Measurements from ENCODE around the gene NLGN3.
A peak's percentile ranks its signal among the peaks of the same experiment; 100 is the strongest.

The NLGN3 gene

GRCh38 chrX:71102292-71102691, 42.3 kb upstream of the NLGN3 start:
- Histone ChIP-seq H3K27ac (ENCODE audit: low read length) (peak overlapping the region; percentile 92), H3K27me3 (ENCODE audit: insufficient read depth, low read length, poor library complexity) (no peaks in the 10 kb centered on the region), H3K79me2 (ENCODE audit: insufficient read depth, low read length) (peaks cover 39% of the 10 kb centered on the region), H3K4me1 (ENCODE audit: insufficient read depth, low read length) (peaks cover 70% of the 10 kb centered on the region), H3K4me3 (ENCODE audit: low read depth in 1 of 2, low read length in 2 of 2) (no peak overlapping the region), H3K36me3 (ENCODE audit: insufficient read depth, low read length) (peaks cover 7% of the 10 kb centered on the region), H3K9me3 (ENCODE audit: insufficient read depth, low read length, severe bottlenecking) (no peaks in the 10 kb centered on the region), H4K20me1 (ENCODE audit: insufficient read depth, low read length) (no peaks in the 10 kb centered on the region), H2AFZ (ENCODE audit: low read depth, low read length) (no peak overlapping the region), H3K4me2 (ENCODE audit: insufficient read depth, low read length) (no peak overlapping the region), H3K9ac (ENCODE audit: low read depth, low read length) (0 out of 2 replicates have a peak overlapping the region, but pooled peaks have one; percentile 86)
- no peak for DNase-seq
- ATAC-seq (ENCODE audit: insufficient read depth, low read depth): no peak
- TF ChIP-seq EZH2 (IDR thresholded peaks at IDR 0.05; ENCODE audit: borderline replicate concordance, low read depth, low read length, severe bottlenecking) (no peak), CTCF (IDR thresholded peaks at IDR 0.05; ENCODE audit: borderline replicate concordance, extremely low read depth, low read length, poor library complexity, severe bottlenecking) (no peak)

GRCh38 chrX:71103110-71103983, 41.3 kb upstream of the NLGN3 start:
- Histone ChIP-seq H3K27me3 (ENCODE audit: insufficient read depth, low read length, poor library complexity) (no peaks in the 10 kb centered on the region), H3K79me2 (ENCODE audit: insufficient read depth, low read length) (peaks cover 48% of the 10 kb centered on the region), H2AFZ (ENCODE audit: low read depth, low read length) (peak overlapping the region; percentile 30; the same call in 1 of the 2 replicates), H3K9me3 (ENCODE audit: insufficient read depth, low read length, severe bottlenecking) (no peaks in the 10 kb centered on the region), H3K4me1 (ENCODE audit: insufficient read depth, low read length) (peaks cover 70% of the 10 kb centered on the region), H3K9ac (ENCODE audit: low read depth, low read length) (peak overlapping the region; percentile 86), H4K20me1 (ENCODE audit: insufficient read depth, low read length) (no peaks in the 10 kb centered on the region), H3K4me3 (ENCODE audit: low read depth in 1 of 2, low read length in 2 of 2) (peak overlapping the region; percentile 41 to 54; a peak in 3 of 4 replicates), H3K4me2 (ENCODE audit: insufficient read depth, low read length) (peak overlapping the region; percentile 66), H3K27ac (ENCODE audit: low read length) (peak overlapping the region; percentile 92), H3K36me3 (ENCODE audit: insufficient read depth, low read length) (peaks cover 13% of the 10 kb centered on the region)
- TF ChIP-seq EZH2 (IDR thresholded peaks at IDR 0.05; ENCODE audit: borderline replicate concordance, low read depth, low read length, severe bottlenecking) (no peak), CTCF (IDR thresholded peaks at IDR 0.05; ENCODE audit: borderline replicate concordance, extremely low read depth, low read length, poor library complexity, severe bottlenecking) (no peak)
- peak; percentile 91 for DNase-seq
- peak; percentile 76 for ATAC-seq (ENCODE audit: insufficient read depth, low read depth)

- Histone ChIP-seq H3K36me3 (ENCODE audit: insufficient read depth, low read length) (peaks cover 34% of the 10 kb centered on the region), H3K79me2 (ENCODE audit: insufficient read depth, low read length) (peaks cover 62% of the 10 kb centered on the region), H3K4me2 (ENCODE audit: insufficient read depth, low read length) (peak overlapping the region; percentile 14; the same call in 1 of the 2 replicates), H3K4me1 (ENCODE audit: insufficient read depth, low read length) (peaks cover 80% of the 10 kb centered on the region), H2AFZ (ENCODE audit: low read depth, low read length) (no peak overlapping the region), H3K4me3 (ENCODE audit: low read depth in 1 of 2, low read length in 2 of 2) (peak overlapping the region in 1 of 2 experiments; percentile 1; a peak in 1 of 4 replicates), H3K27ac (ENCODE audit: low read length) (peak overlapping the region; percentile 78), H3K9me3 (ENCODE audit: insufficient read depth, low read length, severe bottlenecking) (no peaks in the 10 kb centered on the region), H4K20me1 (ENCODE audit: insufficient read depth, low read length) (no peaks in the 10 kb centered on the region), H3K9ac (ENCODE audit: low read depth, low read length) (peak overlapping the region; percentile 86; the same call in 1 of the 2 replicates), H3K27me3 (ENCODE audit: insufficient read depth, low read length, poor library complexity) (no peaks in the 10 kb centered on the region)
- TF ChIP-seq CTCF (IDR thresholded peaks at IDR 0.05; ENCODE audit: borderline replicate concordance, extremely low read depth, low read length, poor library complexity, severe bottlenecking) (no peak), EZH2 (IDR thresholded peaks at IDR 0.05; ENCODE audit: borderline replicate concordance, low read depth, low read length, severe bottlenecking) (no peak)
- DNase-seq (no peak), ATAC-seq (ENCODE audit: insufficient read depth, low read depth) (no peak)
Measured at GRCh38 chrX:71105628-71106027, 39.0 kb upstream of the NLGN3 start.
